Coronary artery (tissue), 2 donors: ENCODE data around the gene DOK1.

Source experiments
- DNase-seq: peaks from one replicate; pipeline ENCODE4 v3.0.0-alpha.2; 2017; ENCODE audit warnings: low spot score
- H3K27ac ChIP-seq, 2 donors: fragments of 200-600 bp; sonication (generic); one replicate each; pipeline ENCODE4 v1.5.1; 2016 to 2019
- H3K4me3 ChIP-seq: fragments of 200-600 bp; sonication (generic); 2 replicates; pipeline ENCODE4 v1.5.1; 2016; ENCODE audit warnings: mild to moderate bottlenecking, moderate library complexity
- CTCF ChIP-seq: fragments of 200-600 bp; sonication (generic); IDR thresholded peaks from one replicate; pipeline ENCODE4 v1.5.1; 2019; ENCODE audit warnings: antibody characterized with exemption

The DOK1 gene

GRCh38 chr2:74564222-74564621 is 9.7 kb downstream of the DOK1 start:
- Histone ChIP-seq H3K27ac (no peak overlapping the region), H3K4me3 (no peak overlapping the region)
- TF ChIP-seq CTCF = no peak
- DNase-seq = peak; percentile 31

- H3K4me3 ChIP-seq = no peak overlapping the region
- TF ChIP-seq CTCF = no peak
- DNase-seq = no peak
- peak overlapping the region in 1 of 2 donors; percentile 7 for H3K27ac ChIP-seq
Observed at GRCh38 chr2:74566076-74566753, 11.7 kb downstream of the DOK1 start.

GRCh38 chr2:74566754-74567085 is 12.2 kb downstream of the DOK1 start:
- peak; percentile 22 for DNase-seq
- no peak for TF ChIP-seq CTCF
- peak overlapping the region in 1 of 2 donors; percentile 7 for H3K27ac ChIP-seq
- no peak overlapping the region for H3K4me3 ChIP-seq

GRCh38 chr2:74567881-74568280 is 13.4 kb downstream of the DOK1 start:
- no peak for TF ChIP-seq CTCF
- Histone ChIP-seq H3K4me3 (no peak overlapping the region), H3K27ac (no peak overlapping the region)
- no peak for DNase-seq

- Histone ChIP-seq H3K4me3 (no peak overlapping the region), H3K27ac (no peak overlapping the region)
- DNase-seq = no peak
- no peak for TF ChIP-seq CTCF
Observed at GRCh38 chr2:74569686-74570085, 15.2 kb downstream of the DOK1 start.

- Histone ChIP-seq H3K27ac (no peak overlapping the region), H3K4me3 (no peak overlapping the region)
- no peak for DNase-seq
- TF ChIP-seq CTCF = no peak
Observed at GRCh38 chr2:74571058-74571457, 16.5 kb downstream of the DOK1 start.

- no peak for TF ChIP-seq CTCF
- no peak overlapping the region for H3K27ac ChIP-seq
- no peak for DNase-seq
Observed at GRCh38 chr2:74572178-74572925, 17.8 kb downstream of the DOK1 start.

More at GRCh38 chr2:74572178-74572925, 17.8 kb downstream of the DOK1 start:
- no peak overlapping the region for H3K4me3 ChIP-seq
